ENCODE results near the gene POU2AF1. TPM values are rescaled to one million over a fixed set of nuclear protein-coding genes. Genes with fewer than 3 reads are reported as not detected.

POU2AF1 gene
- total RNA-seq, 4 donors from 2014 or later: 0.87 TPM; not detected in 3

- H3K27ac ChIP-seq: no peak overlapping the region
- no peak overlapping the region for H3K4me3 ChIP-seq
- no peaks in the 10 kb centered on the region for H3K4me1 ChIP-seq
- DNase-seq (ENCODE audit: low spot score in 2 of 2): no peak
- no peaks in the 10 kb centered on the region for H3K9me3 ChIP-seq
- 94 to 96% methylated on average over 6 of the region's 6 CpGs for WGBS, 2 donors
- TF ChIP-seq EP300 (IDR thresholded peaks at IDR 0.05) (no peak), POLR2A (IDR thresholded peaks at IDR 0.05) (no peak), CTCF (IDR thresholded peaks at IDR 0.05) (no peak)
- no peaks in the 10 kb centered on the region for H3K27me3 ChIP-seq
- H3K36me3 ChIP-seq: no peaks in the 10 kb centered on the region
These were observed 17.2 kb downstream of the POU2AF1 start for GRCh38 chr11:111361874-111362273.

DNA sequence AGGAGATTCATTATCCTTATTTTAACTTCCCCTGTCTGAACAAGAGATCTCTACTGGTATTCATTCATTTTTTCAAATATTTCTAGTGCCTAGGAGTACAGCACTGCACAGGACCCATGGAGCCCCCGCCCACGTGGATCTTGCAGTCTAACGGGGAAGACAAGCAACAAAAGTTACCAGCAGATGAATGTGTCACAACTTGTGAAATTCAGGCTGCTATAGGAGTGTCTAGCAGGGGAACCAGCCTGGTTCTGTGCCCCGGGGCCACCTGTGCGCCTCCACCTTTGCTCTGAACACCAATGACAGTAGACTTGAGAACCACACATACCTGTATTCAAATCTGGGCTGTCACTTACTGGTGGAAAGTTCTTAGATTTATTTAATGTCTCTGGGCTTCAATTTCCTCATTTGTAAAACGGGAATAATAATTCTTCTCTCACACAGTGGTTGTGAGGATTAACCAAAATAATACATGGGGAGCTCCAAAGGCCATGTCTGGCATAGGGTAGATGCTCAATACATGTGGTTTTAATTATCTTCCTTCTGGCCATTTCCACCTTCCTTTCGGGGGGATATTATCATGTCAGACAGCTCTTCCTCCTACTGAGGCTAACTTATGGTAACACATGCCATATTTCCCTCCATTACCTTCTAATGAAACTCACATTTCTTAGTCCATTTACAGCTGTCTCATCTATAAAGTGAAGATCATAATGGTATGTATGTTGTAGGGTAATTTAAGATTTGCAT, 17.8 kb downstream of the POU2AF1 start:
- no peaks in the 10 kb centered on the region for H3K4me1 ChIP-seq
- DNase-seq (ENCODE audit: low spot score in 2 of 2): no peak
- H3K36me3 ChIP-seq: no peaks in the 10 kb centered on the region
- 80 to 83% methylated on average over 7 of the region's 7 CpGs for WGBS, 2 donors
- H3K27ac ChIP-seq: no peak overlapping the region
- TF ChIP-seq POLR2A (IDR thresholded peaks at IDR 0.05): no peak
- no peak for TF ChIP-seq EP300 (IDR thresholded peaks at IDR 0.05)
- no peak for TF ChIP-seq CTCF (IDR thresholded peaks at IDR 0.05)
- H3K27me3 ChIP-seq: no peaks in the 10 kb centered on the region
- H3K9me3 ChIP-seq: no peaks in the 10 kb centered on the region
- H3K4me3 ChIP-seq: no peak overlapping the region

- Histone ChIP-seq H3K4me3 (no peak overlapping the region), H3K4me1 (no peaks in the 10 kb centered on the region), H3K9me3 (no peaks in the 10 kb centered on the region), H3K36me3 (no peaks in the 10 kb centered on the region), H3K27me3 (no peaks in the 10 kb centered on the region), H3K27ac (no peak overlapping the region)
- TF ChIP-seq EP300 (IDR thresholded peaks at IDR 0.05) (no peak), POLR2A (IDR thresholded peaks at IDR 0.05) (no peak), CTCF (IDR thresholded peaks at IDR 0.05) (no peak)
- WGBS, 2 donors: 81 to 88% methylated on average over 6 of the region's 6 CpGs
- no peak for DNase-seq (ENCODE audit: low spot score in 2 of 2)
These were observed 18.7 kb downstream of the POU2AF1 start for GRCh38 chr11:111360150-111361043.

- 79 to 90% methylated on average over 7 of the region's 7 CpGs for WGBS, 2 donors
- H3K27me3 ChIP-seq: no peaks in the 10 kb centered on the region
These were observed 19.6 kb downstream of the POU2AF1 start for GRCh38 chr11:111359223-111360149.

More at GRCh38 chr11:111359223-111360149, 19.6 kb downstream of the POU2AF1 start:
- no peaks in the 10 kb centered on the region for H3K9me3 ChIP-seq
- no peak overlapping the region for H3K4me3 ChIP-seq
- H3K36me3 ChIP-seq: no peaks in the 10 kb centered on the region
- DNase-seq (ENCODE audit: low spot score in 2 of 2): no peak
- no peak for TF ChIP-seq CTCF (IDR thresholded peaks at IDR 0.05)
- no peak for TF ChIP-seq POLR2A (IDR thresholded peaks at IDR 0.05)
- TF ChIP-seq EP300 (IDR thresholded peaks at IDR 0.05): no peak
- no peaks in the 10 kb centered on the region for H3K4me1 ChIP-seq
- no peak overlapping the region for H3K27ac ChIP-seq

Data from tibial nerve (tissue), 4 donors.